GM10248 (cell line): Measurements from ENCODE around the gene ZRANB1.

Source experiments
- CTCF ChIA-PET: fragments of 300-600 bp; sonication (Branson Sonifier 250); formaldehyde crosslinking; extraction: SDS; loops from one replicate; lab custom pipeline; 2021; ENCODE audit warnings: antibody characterized with exemption; lab: Yijun Ruan, JAX
- POLR2A ChIA-PET: fragments of 350-650 bp; sonication (Branson Sonifier 250); formaldehyde crosslinking; extraction: SDS; loops from one replicate; lab custom pipeline; 2020; ENCODE audit warnings: antibody characterized with exemption; lab: Yijun Ruan, JAX
- DNase-seq: peaks from one replicate; pipeline ENCODE4 v3.0.0; 2012; ENCODE audit errors: extremely low spot score
- CTCF ChIP-seq: IDR thresholded peaks from 2 replicates; pipeline ENCODE4 v1.5.1; 2012; ENCODE audit warnings: mild to moderate bottlenecking, low read depth; ENCODE audit errors: extremely low read depth, missing control alignments, control extremely low read depth

The ZRANB1 gene

GRCh38 chr10:124944982-124945381, 3.1 kb downstream of the ZRANB1 start:
- POLR2A ChIA-PET, result no interaction called here
- no peak for TF ChIP-seq CTCF
- DNase-seq, result no peak
- CTCF ChIA-PET, result interaction anchor here (2.3 kb wide), 1 partner anchor 10 kb away, joined by 5 read pairs; no protein-coding TSS in a partner anchor

- POLR2A ChIA-PET, result no interaction called here
- TF ChIP-seq CTCF, result no peak
- CTCF ChIA-PET, result interaction anchor here (1.5 kb wide), 1 partner anchor 16 kb away, joined by 4 read pairs; no protein-coding TSS in a partner anchor
Measured at GRCh38 chr10:124946945-124947344, 5.0 kb downstream of the ZRANB1 start.

GRCh38 chr10:124949543-124949942, 7.6 kb downstream of the ZRANB1 start:
- DNase-seq, result no peak
- POLR2A ChIA-PET, result no interaction called here
- TF ChIP-seq CTCF, result no peak
- CTCF ChIA-PET, result interaction anchor here (1.2 to 2.2 kb wide), 3 partner anchors 10 to 16 kb away, joined by 4 to 5 read pairs (median 4); no protein-coding TSS in a partner anchor

More at GRCh38 chr10:124946945-124947344, 5.0 kb downstream of the ZRANB1 start:
- no peak for DNase-seq

GRCh38 chr10:124952123-124952522, 10.2 kb downstream of the ZRANB1 start:
- no peak for TF ChIP-seq CTCF
- POLR2A ChIA-PET, result no interaction called here
- CTCF ChIA-PET, result interaction anchor here (1.6 to 1.8 kb wide), 2 partner anchors 8 to 10 kb away, joined by 4 to 10 read pairs; no protein-coding TSS in a partner anchor
- DNase-seq, result no peak

GRCh38 chr10:124953421-124953820, 11.5 kb downstream of the ZRANB1 start:
- ChIA-PET POLR2A (interaction anchor here (1.3 kb wide), 1 partner anchor 8 kb away, joined by 3 read pairs; no protein-coding TSS in a partner anchor), CTCF (interaction anchor here (0.9 to 1.8 kb wide), 5 partner anchors 9 to 39 kb away, joined by 3 to 10 read pairs (median 4); no protein-coding TSS in a partner anchor)
- DNase-seq, result no peak
- TF ChIP-seq CTCF, result no peak

DNA sequence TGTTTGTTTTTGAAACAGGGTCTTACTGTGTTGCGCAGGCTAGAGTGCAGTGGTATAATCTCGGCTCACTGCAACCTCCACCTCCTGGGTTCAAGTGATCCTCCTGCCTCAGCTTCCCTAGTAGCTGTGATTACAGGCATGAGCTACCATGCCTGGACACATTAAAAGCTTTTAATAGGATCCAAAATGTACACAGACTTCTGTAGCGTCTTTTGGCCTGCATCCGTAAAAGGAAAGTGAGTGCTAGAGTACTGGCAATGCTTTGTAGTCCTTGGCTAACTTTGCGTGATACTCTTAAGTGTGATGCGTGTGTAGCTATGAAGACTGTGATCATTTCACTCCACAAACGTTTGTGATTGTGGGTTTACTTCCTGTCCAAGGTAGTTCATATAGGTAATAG, 13.3 kb downstream of the ZRANB1 start:
- TF ChIP-seq CTCF, result no peak
- POLR2A ChIA-PET, result no interaction called here
- CTCF ChIA-PET, result interaction anchor here (1.5 kb wide), 1 partner anchor 11 kb away, joined by 5 read pairs; no protein-coding TSS in a partner anchor
- no peak for DNase-seq

DNA sequence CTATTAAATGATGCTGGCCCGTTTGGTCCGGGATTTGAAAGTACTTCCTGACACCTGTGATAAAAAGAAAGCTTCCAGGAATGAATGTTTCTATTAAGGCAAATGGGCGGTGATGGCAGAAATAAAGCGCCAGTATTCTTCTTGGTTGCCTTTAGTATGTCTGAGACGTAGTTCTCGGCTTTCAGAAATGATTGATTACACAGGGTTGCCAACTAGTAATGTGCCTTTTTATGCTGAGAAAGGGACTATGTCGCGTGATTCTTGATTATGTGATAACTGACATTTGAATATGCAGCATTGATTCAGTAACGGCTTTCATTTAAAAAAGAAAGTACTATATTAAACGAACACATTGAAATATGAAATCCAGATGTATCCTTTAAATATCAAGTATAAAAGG, 13.9 kb downstream of the ZRANB1 start:
- TF ChIP-seq CTCF, result no peak
- DNase-seq, result no peak
- POLR2A ChIA-PET, result no interaction called here
- CTCF ChIA-PET, result interaction anchor here (1.5 kb wide), 1 partner anchor 12 kb away, joined by 5 read pairs; no protein-coding TSS in a partner anchor
